Gastroesophageal sphincter (tissue), 3 donors: ENCODE measurements around the gene SATB2.

Experiments used
- CTCF ChIP-seq, 4 experiments: fragments of 200-600 bp in 2 of 4; fragments of 450-650 bp in 2 of 4; sonication (generic) in 1 of 4; IDR thresholded peaks; one replicate each; pipeline ENCODE4 v1.5.1; 2017 to 2019; ENCODE audit warnings: antibody characterized with exemption in 4 of 4, mild to moderate bottlenecking in 2 of 4, moderate library complexity in 2 of 4
- EP300 ChIP-seq: sonication (generic); formaldehyde crosslinking; IDR thresholded peaks from one replicate; pipeline ENCODE4 v1.6.1; 2017; ENCODE audit warnings: antibody characterized with exemption, mild to moderate bottlenecking
- POLR2A ChIP-seq, 2 donors: fragments of 450-650 bp; IDR thresholded peaks; one replicate each; pipeline ENCODE4 v1.6.1; 2017; ENCODE audit warnings: antibody characterized with exemption in 2 of 2, mild to moderate bottlenecking in 2 of 2, moderate library complexity in 1 of 2

- no peak for TF ChIP-seq CTCF (IDR thresholded peaks at IDR 0.05)
- no peak for TF ChIP-seq POLR2A (IDR thresholded peaks at IDR 0.05)
- TF ChIP-seq EP300 = no peak
Measured at GRCh38 chr2:199434555-199434954, 23.2 kb downstream of the SATB2 start.
